ENCODE data around the gene TBL1Y.

- TF ChIP-seq CTCF (IDR thresholded peaks at IDR 0.05) (no peak), EP300 (IDR thresholded peaks at IDR 0.05) (no peak), POLR2A (IDR thresholded peaks at IDR 0.05) (no peak)
These were observed 1.4 kb upstream of the TBL1Y start for GRCh38 chrY:6909118-6909521.
